ES-I3 (cell line): ENCODE data around the gene PCSK2.

Experiments used
- H3K36me3 ChIP-seq: 2 replicates; pipeline ENCODE4 v1.6.1; 2013; ENCODE audit warnings: mild to moderate bottlenecking, low read length, control low read depth, moderate library complexity; ENCODE audit not compliant: insufficient read depth
- H3K4me1 ChIP-seq: 2 replicates; pipeline ENCODE4 v1.6.1; 2013; ENCODE audit warnings: mild to moderate bottlenecking, control low read depth, low read length; ENCODE audit not compliant: insufficient read depth
- H3K9ac ChIP-seq: 2 replicates; pipeline ENCODE4 v1.6.1; 2013; ENCODE audit warnings: low read depth, mild to moderate bottlenecking, low read length, moderate library complexity
- H3K9me3 ChIP-seq: 2 replicates; pipeline ENCODE4 v1.6.1; 2013; ENCODE audit warnings: mild to moderate bottlenecking, low read length, moderate library complexity; ENCODE audit not compliant: control insufficient read depth, insufficient read depth

Gene PCSK2

GRCh38 chr20:17227219-17227575, 357 bp downstream of the PCSK2 start:
- H3K9ac ChIP-seq: peak overlapping the region; percentile 4; the same call in 1 of the 2 replicates
- H3K36me3 ChIP-seq: no peaks in the 10 kb centered on the region
- no peaks in the 10 kb centered on the region for H3K9me3 ChIP-seq
- no peaks in the 10 kb centered on the region for H3K4me1 ChIP-seq

- Histone ChIP-seq H3K9me3 (no peaks in the 10 kb centered on the region), H3K4me1 (no peaks in the 10 kb centered on the region), H3K36me3 (no peaks in the 10 kb centered on the region), H3K9ac (peak overlapping the region; percentile 29; the same call in 1 of the 2 replicates)
Measured at GRCh38 chr20:17227669-17228623, 1.1 kb downstream of the PCSK2 start.

GRCh38 chr20:17228624-17229061, 1.8 kb downstream of the PCSK2 start:
- Histone ChIP-seq H3K9me3 (no peaks in the 10 kb centered on the region), H3K4me1 (no peaks in the 10 kb centered on the region), H3K9ac (peak overlapping the region; percentile 29; the same call in 1 of the 2 replicates), H3K36me3 (no peaks in the 10 kb centered on the region)

GRCh38 chr20:17229256-17229655, 2.4 kb downstream of the PCSK2 start:
- H3K36me3 ChIP-seq: no peaks in the 10 kb centered on the region
- H3K4me1 ChIP-seq: no peaks in the 10 kb centered on the region
- H3K9me3 ChIP-seq: no peaks in the 10 kb centered on the region
- no peak overlapping the region; the same call in 1 of the 2 replicates for H3K9ac ChIP-seq

- no peaks in the 10 kb centered on the region for H3K9me3 ChIP-seq
- H3K4me1 ChIP-seq: no peaks in the 10 kb centered on the region
Measured at GRCh38 chr20:17233626-17234025, 6.8 kb downstream of the PCSK2 start.

GRCh38 chr20:17236766-17237165, 9.9 kb downstream of the PCSK2 start:
- Histone ChIP-seq H3K36me3 (no peaks in the 10 kb centered on the region), H3K9ac (no peak overlapping the region), H3K4me1 (no peaks in the 10 kb centered on the region), H3K9me3 (no peaks in the 10 kb centered on the region)

More at GRCh38 chr20:17233626-17234025, 6.8 kb downstream of the PCSK2 start:
- Histone ChIP-seq H3K9ac (no peak overlapping the region), H3K36me3 (no peaks in the 10 kb centered on the region)

GRCh38 chr20:17248224-17248623, 21.4 kb downstream of the PCSK2 start:
- Histone ChIP-seq H3K36me3 (no peaks in the 10 kb centered on the region), H3K9me3 (no peaks in the 10 kb centered on the region), H3K9ac (no peak overlapping the region), H3K4me1 (no peaks in the 10 kb centered on the region)

- H3K36me3 ChIP-seq: no peaks in the 10 kb centered on the region
- H3K9ac ChIP-seq: no peak overlapping the region
- no peaks in the 10 kb centered on the region for H3K4me1 ChIP-seq
- H3K9me3 ChIP-seq: no peaks in the 10 kb centered on the region
Measured at GRCh38 chr20:17262786-17263185, 35.9 kb downstream of the PCSK2 start.

- H3K36me3 ChIP-seq: no peaks in the 10 kb centered on the region
- no peaks in the 10 kb centered on the region for H3K4me1 ChIP-seq
- no peak overlapping the region for H3K9ac ChIP-seq
- H3K9me3 ChIP-seq: no peaks in the 10 kb centered on the region
Measured at GRCh38 chr20:17273717-17274116, 46.9 kb downstream of the PCSK2 start.

- Histone ChIP-seq H3K9ac (no peak overlapping the region), H3K9me3 (no peaks in the 10 kb centered on the region), H3K36me3 (no peaks in the 10 kb centered on the region), H3K4me1 (no peaks in the 10 kb centered on the region)
Measured at GRCh38 chr20:17276101-17276500, 49.3 kb downstream of the PCSK2 start.

GRCh38 chr20:17281478-17281877, 54.6 kb downstream of the PCSK2 start:
- H3K36me3 ChIP-seq: no peaks in the 10 kb centered on the region
- no peak overlapping the region for H3K9ac ChIP-seq
- no peaks in the 10 kb centered on the region; the same call in 1 of the 2 replicates for H3K4me1 ChIP-seq
- no peaks in the 10 kb centered on the region for H3K9me3 ChIP-seq

GRCh38 chr20:17282501-17282900, 55.7 kb downstream of the PCSK2 start:
- H3K9ac ChIP-seq: no peak overlapping the region
- no peaks in the 10 kb centered on the region for H3K9me3 ChIP-seq
- H3K36me3 ChIP-seq: no peaks in the 10 kb centered on the region
- H3K4me1 ChIP-seq: peaks cover 2% of the 10 kb centered on the region; the same call in 1 of the 2 replicates

GRCh38 chr20:17287503-17287902, 60.7 kb downstream of the PCSK2 start:
- H3K9me3 ChIP-seq: no peaks in the 10 kb centered on the region
- no peak overlapping the region for H3K9ac ChIP-seq
- peaks cover 2% of the 10 kb centered on the region; the same call in 1 of the 2 replicates for H3K4me1 ChIP-seq
- no peaks in the 10 kb centered on the region for H3K36me3 ChIP-seq

- Histone ChIP-seq H3K9me3 (no peaks in the 10 kb centered on the region), H3K4me1 (peaks cover 2% of the 10 kb centered on the region; the same call in 1 of the 2 replicates), H3K9ac (no peak overlapping the region), H3K36me3 (no peaks in the 10 kb centered on the region)
Measured at GRCh38 chr20:17287998-17288397, 61.2 kb downstream of the PCSK2 start.

- no peak overlapping the region for H3K9ac ChIP-seq
- H3K4me1 ChIP-seq: no peaks in the 10 kb centered on the region
- H3K9me3 ChIP-seq: no peaks in the 10 kb centered on the region; the same call in 1 of the 2 replicates
- H3K36me3 ChIP-seq: no peaks in the 10 kb centered on the region
Measured at GRCh38 chr20:17295151-17295726, 68.4 kb downstream of the PCSK2 start.
